OCI-LY7 (cell line): ENCODE results near the gene ARHGEF1. TPM values are rescaled to one million over a fixed set of nuclear protein-coding genes. Genes with fewer than 3 reads are reported as not detected.

Experiments
- BruUV-seq: library from RNA; stranded (reverse); fragments of 400-500 nt; replicated peaks from 2 replicates; lab custom pipeline; 2021; lab: Mats Ljungman, UMichigan
- CTCF ChIA-PET: fragments of 300-600 bp; sonication (Branson Sonifier 250); formaldehyde crosslinking; loops from one replicate; lab custom pipeline; 2022; ENCODE audit warnings: antibody characterized with exemption; ENCODE audit not compliant: unreplicated experiment; lab: Charles Lee
- POLR2A ChIA-PET: fragments of 300-600 bp; sonication (Branson Sonifier 250); formaldehyde crosslinking; loops from one replicate; lab custom pipeline; 2022; ENCODE audit warnings: antibody characterized with exemption; lab: Charles Lee
- DNase-seq: peaks from one replicate; pipeline ENCODE4 v3.0.0-alpha.2; 2015; ENCODE audit warnings: low spot score
- H2AFZ ChIP-seq: fragments of 200-600 bp; sonication (generic), shearing (Covaris generic); 2 replicates; pipeline ENCODE4 v1.6.1; 2014; ENCODE audit warnings: mild to moderate bottlenecking, antibody characterized with exemption, low read length, moderate library complexity
- H3K27ac ChIP-seq: fragments of 200-600 bp; sonication (generic); 2 replicates; pipeline ENCODE4 v1.5.1; 2014; ENCODE audit warnings: mixed run types, low read depth, mild to moderate bottlenecking, moderate library complexity, low read length, inconsistent platforms; ENCODE audit not compliant: poor library complexity, severe bottlenecking
- H3K36me3 ChIP-seq: fragments of 200-600 bp; sonication (generic); 2 replicates; pipeline ENCODE4 v1.6.1; 2014; ENCODE audit warnings: mild to moderate bottlenecking, antibody characterized with exemption, low read length, moderate library complexity, mixed read lengths; ENCODE audit not compliant: insufficient read depth
- H3K4me1 ChIP-seq: fragments of 200-600 bp; sonication (generic); 2 replicates; pipeline ENCODE4 v1.5.1; 2014; ENCODE audit warnings: mild to moderate bottlenecking, low read length; ENCODE audit not compliant: insufficient read depth, poor library complexity, severe bottlenecking
- H3K4me2 ChIP-seq: fragments of 200-600 bp; sonication (generic); 2 replicates; pipeline ENCODE4 v1.6.1; 2014; ENCODE audit warnings: mild to moderate bottlenecking, low read length
- H3K4me3 ChIP-seq: fragments of 200-600 bp; sonication (generic); 2 replicates; pipeline ENCODE4 v1.5.1; 2014; ENCODE audit warnings: mild to moderate bottlenecking, low read depth, low read length; ENCODE audit not compliant: poor library complexity, severe bottlenecking
- H3K79me2 ChIP-seq: fragments of 200-600 bp; sonication (generic); 2 replicates; pipeline ENCODE4 v1.6.1; 2016; ENCODE audit warnings: low read depth, mild to moderate bottlenecking, low read length, moderate library complexity, mixed read lengths; ENCODE audit not compliant: insufficient read depth
- H3K9me2 ChIP-seq: fragments of 200-600 bp; sonication (generic); 2 replicates; pipeline ENCODE4 v1.6.1; 2016; ENCODE audit warnings: mild to moderate bottlenecking, low read length, mixed read lengths; ENCODE audit not compliant: insufficient read depth
- H3K9me3 ChIP-seq: fragments of 200-600 bp; sonication (generic); 2 replicates; pipeline ENCODE4 v1.6.1; 2014; ENCODE audit warnings: mild to moderate bottlenecking, mixed run types, low read length, mixed read lengths
- H4K20me1 ChIP-seq: fragments of 200-600 bp; sonication (generic); 2 replicates; pipeline ENCODE4 v1.6.1; 2014; ENCODE audit warnings: mild to moderate bottlenecking, antibody characterized with exemption, low read length, moderate library complexity, mixed read lengths; ENCODE audit not compliant: insufficient read depth
- EZH2phosphoT487 ChIP-seq: fragments of 200-600 bp; sonication (generic); IDR thresholded peaks from 2 replicates; pipeline ENCODE4 v1.6.1; 2018; ENCODE audit warnings: low read depth, borderline replicate concordance, mild to moderate bottlenecking, mixed run types, antibody characterized with exemption, low read length, moderate library complexity, mixed read lengths
- intact Hi-C: fragments of 100-400 bp; cut with micrococcal nuclease; formaldehyde crosslinking; loops from one replicate; pipeline ENCODE4 v1.10.0; 2022; ENCODE audit not compliant: unreplicated experiment
- total RNA-seq, 2 experiments: library from RNA; depleted of rRNA in 1 of 2; stranded (reverse); fragments of >200 nt in 1 of 2; shearing (Covaris generic) in 1 of 2; gene quantifications; 2 replicates each; pipeline ENCODE4 v1.2.3, GENCODE V29; 2014 to 2022
- TF ChIP-seq, protein P1 (sequence below): fragments of 200-600 bp; sonication (generic); conservative IDR thresholded peaks from 2 replicates; pipeline ENCODE4 v1.5.1; 2014; ENCODE audit warnings: mild to moderate bottlenecking, antibody characterized with exemption, low read length, moderate library complexity, mixed read lengths

ARHGEF1 gene
- total RNA-seq, 2 experiments from 2014 or later, result 96.9 to 297 TPM

DNA sequence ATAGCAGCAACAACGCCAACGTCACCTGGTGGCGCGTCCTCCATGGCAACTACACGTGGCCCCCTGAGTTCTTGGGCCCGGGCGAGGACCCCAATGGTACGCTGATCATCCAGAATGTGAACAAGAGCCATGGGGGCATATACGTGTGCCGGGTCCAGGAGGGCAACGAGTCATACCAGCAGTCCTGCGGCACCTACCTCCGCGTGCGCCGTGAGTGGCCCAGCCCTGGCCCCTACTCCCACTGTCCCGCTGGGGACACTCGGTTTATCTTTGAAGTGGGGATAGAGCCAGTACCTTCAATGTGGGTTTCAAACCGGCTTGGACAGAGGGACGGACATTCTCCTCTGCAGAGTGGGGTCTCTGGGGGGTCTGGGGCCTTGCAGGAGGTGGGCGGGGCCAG, 3.9 kb upstream of the ARHGEF1 start:
- peaks cover 61% of the 10 kb centered on the region for H3K4me1 ChIP-seq
- POLR2A ChIA-PET, result no interaction called here
- peak overlapping the region; percentile 93 for H3K4me3 ChIP-seq
- H3K36me3 ChIP-seq, result peaks cover 54% of the 10 kb centered on the region
- no peaks in the 10 kb centered on the region for H4K20me1 ChIP-seq
- H3K27ac ChIP-seq, result peak overlapping the region; percentile 100
- no peaks in the 10 kb centered on the region for H3K9me2 ChIP-seq
- H3K4me2 ChIP-seq, result peak overlapping the region; percentile 99
- TF ChIP-seq, protein P1, sequence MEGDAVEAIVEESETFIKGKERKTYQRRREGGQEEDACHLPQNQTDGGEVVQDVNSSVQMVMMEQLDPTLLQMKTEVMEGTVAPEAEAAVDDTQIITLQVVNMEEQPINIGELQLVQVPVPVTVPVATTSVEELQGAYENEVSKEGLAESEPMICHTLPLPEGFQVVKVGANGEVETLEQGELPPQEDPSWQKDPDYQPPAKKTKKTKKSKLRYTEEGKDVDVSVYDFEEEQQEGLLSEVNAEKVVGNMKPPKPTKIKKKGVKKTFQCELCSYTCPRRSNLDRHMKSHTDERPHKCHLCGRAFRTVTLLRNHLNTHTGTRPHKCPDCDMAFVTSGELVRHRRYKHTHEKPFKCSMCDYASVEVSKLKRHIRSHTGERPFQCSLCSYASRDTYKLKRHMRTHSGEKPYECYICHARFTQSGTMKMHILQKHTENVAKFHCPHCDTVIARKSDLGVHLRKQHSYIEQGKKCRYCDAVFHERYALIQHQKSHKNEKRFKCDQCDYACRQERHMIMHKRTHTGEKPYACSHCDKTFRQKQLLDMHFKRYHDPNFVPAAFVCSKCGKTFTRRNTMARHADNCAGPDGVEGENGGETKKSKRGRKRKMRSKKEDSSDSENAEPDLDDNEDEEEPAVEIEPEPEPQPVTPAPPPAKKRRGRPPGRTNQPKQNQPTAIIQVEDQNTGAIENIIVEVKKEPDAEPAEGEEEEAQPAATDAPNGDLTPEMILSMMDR, result no peak
- TF ChIP-seq EZH2phosphoT487, result no peak
- H3K79me2 ChIP-seq, result peaks cover 32% of the 10 kb centered on the region
- no peak overlapping the region for H2AFZ ChIP-seq
- H3K9me3 ChIP-seq, result no peaks in the 10 kb centered on the region
- no TSS peak for BruUV-seq
- intact Hi-C loops, result no loop called here
- CTCF ChIA-PET, result no interaction called here
- DNase-seq, result no peak

DNA sequence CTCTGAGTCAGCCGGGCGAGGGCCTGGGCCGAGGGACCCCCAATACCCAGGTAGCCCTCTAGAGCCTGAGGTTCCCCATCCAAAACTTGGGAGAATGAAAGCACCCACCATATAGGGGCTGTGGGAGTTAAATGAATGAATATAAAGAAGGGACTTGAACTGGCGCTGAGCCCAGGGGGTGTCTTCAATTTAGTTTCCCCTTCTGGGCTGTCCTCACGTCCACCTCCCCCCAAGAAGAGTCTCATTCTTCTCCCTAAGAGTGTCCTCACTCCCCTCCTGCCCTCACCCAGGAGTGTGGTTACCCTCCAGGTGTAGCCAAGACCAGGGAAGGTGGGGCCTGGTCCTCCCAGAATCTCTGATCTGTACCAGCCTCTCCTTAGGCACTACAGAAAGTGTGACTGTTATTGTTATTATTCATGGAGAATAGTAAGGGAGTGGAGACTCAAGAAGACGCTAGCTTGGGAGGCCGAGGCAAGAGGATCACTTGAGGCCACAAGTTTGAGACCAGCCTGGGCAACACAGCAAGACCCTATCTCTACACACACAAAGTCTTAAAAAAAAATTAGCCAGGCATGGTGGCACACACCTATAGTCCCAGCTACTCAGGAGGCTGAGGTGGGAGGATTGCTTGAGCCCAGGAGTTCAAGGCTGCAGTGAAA, 3.2 kb upstream of the ARHGEF1 start:
- DNase-seq, result no peak
- TF ChIP-seq, protein P1, result no peak
- TF ChIP-seq EZH2phosphoT487, result no peak
- intact Hi-C loops, result no loop called here
- no peaks in the 10 kb centered on the region for H4K20me1 ChIP-seq
- peaks cover 54% of the 10 kb centered on the region for H3K4me1 ChIP-seq
- H3K9me3 ChIP-seq, result no peaks in the 10 kb centered on the region
- peak overlapping the region; percentile 99 for H3K4me2 ChIP-seq
- peaks cover 55% of the 10 kb centered on the region for H3K36me3 ChIP-seq
- peak overlapping the region; percentile 93 for H3K4me3 ChIP-seq
- no TSS peak for BruUV-seq
- ChIA-PET POLR2A (interaction anchor here (0.6 kb wide), 1 partner anchor 66 kb away, joined by 7 read pairs; no protein-coding TSS in a partner anchor), CTCF (no interaction called here)
- H3K79me2 ChIP-seq, result peaks cover 37% of the 10 kb centered on the region
- H3K9me2 ChIP-seq, result no peaks in the 10 kb centered on the region
- H3K27ac ChIP-seq, result peak overlapping the region; percentile 100
- no peak overlapping the region for H2AFZ ChIP-seq

DNA sequence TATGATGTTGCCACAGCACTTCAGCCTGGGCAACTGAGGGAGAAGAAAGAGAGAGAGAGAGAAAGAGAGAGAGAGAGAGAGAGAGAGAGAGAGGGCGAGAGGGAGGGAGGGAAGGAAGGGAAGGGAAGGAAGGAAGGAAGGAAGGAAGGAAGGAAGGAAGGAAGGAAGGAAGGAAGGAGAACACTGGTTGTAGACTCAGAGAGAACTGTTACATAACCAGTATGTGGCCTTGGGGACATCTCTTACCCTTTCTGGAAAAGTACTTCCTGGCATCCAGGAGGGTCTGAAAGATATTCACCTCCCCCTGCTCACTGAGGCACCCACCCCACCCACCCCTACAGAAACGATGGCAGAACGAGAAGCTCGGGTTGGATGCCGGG, 2.7 kb upstream of the ARHGEF1 start:
- no TSS peak for BruUV-seq
- Histone ChIP-seq H3K27ac (peak overlapping the region; percentile 100), H3K9me2 (no peaks in the 10 kb centered on the region), H2AFZ (no peak overlapping the region), H4K20me1 (no peaks in the 10 kb centered on the region), H3K4me1 (peaks cover 52% of the 10 kb centered on the region), H3K4me2 (peak overlapping the region; percentile 99), H3K9me3 (no peaks in the 10 kb centered on the region), H3K36me3 (peaks cover 58% of the 10 kb centered on the region), H3K4me3 (peak overlapping the region; percentile 93), H3K79me2 (peaks cover 43% of the 10 kb centered on the region)
- intact Hi-C loops, result no loop called here
- CTCF ChIA-PET, result no interaction called here
- no peak for DNase-seq
- POLR2A ChIA-PET, result interaction anchor here (0.6 kb wide), 1 partner anchor 66 kb away, joined by 7 read pairs; no protein-coding TSS in a partner anchor
- TF ChIP-seq EZH2phosphoT487, result no peak
- TF ChIP-seq, protein P1, result no peak
